RWPE1 (cell line): ENCODE data around the gene TPT1.
"Not testable (repeated sequence)": the region's sequence is repeated elsewhere in the genome, so short reads cannot be mapped to it uniquely, and the experiment has no call there.

Experiments used
- CTCF ChIA-PET: fragments of 350-600 bp; sonication (Branson Sonifier 250); formaldehyde crosslinking; extraction: SDS; loops from one replicate; lab custom pipeline; 2021; lab: Yijun Ruan, JAX
- POLR2A ChIA-PET: fragments of 400-600 bp; formaldehyde crosslinking; extraction: SDS; loops from one replicate; lab custom pipeline; 2020; ENCODE audit warnings: antibody characterized with exemption; ENCODE audit not compliant: low non-redundant PET; lab: Yijun Ruan, JAX
- DNase-seq: peaks from one replicate; pipeline ENCODE4 v3.0.0; 2012; ENCODE audit warnings: low spot score
- H3K27ac ChIP-seq: fragments of 450-650 bp; 2 replicates; pipeline ENCODE4 v1.5.1; 2017
- CTCF ChIP-seq: fragments of 450-650 bp; conservative IDR thresholded peaks from 2 replicates; pipeline ENCODE4 v1.5.1; 2017; ENCODE audit warnings: low read depth, mild to moderate bottlenecking

Gene TPT1

GRCh38 chr13:45341034-45341798 is at the start of gene TPT1:
TPT1 (minus strand) TSS chr13:45341183; CDS start chr13:45341069, 114 bp downstream.
- peak; percentile 99 for DNase-seq
- CTCF ChIA-PET, result interaction anchor here (0.8 to 1.8 kb wide), 3 partner anchors 21 to 53 kb away, joined by 3 to 5 read pairs (median 4); no protein-coding TSS in a partner anchor
- peak within 1 kb of the TSS; percentile 98 for H3K27ac ChIP-seq
- TF ChIP-seq CTCF, result no peak
- POLR2A ChIA-PET, result interaction anchor here (0.5 to 1.6 kb wide), 4 partner anchors 11 to 630 kb away, joined by 3 to 4 read pairs (median 3); no protein-coding TSS in a partner anchor

- DNase-seq, POLR2A ChIA-PET, H3K27ac ChIP-seq: not testable (repeated sequence)
- CTCF ChIA-PET, result interaction anchor here (0.6 kb wide), 1 partner anchor 26 kb away, joined by 4 read pairs; no protein-coding TSS in a partner anchor
Measured at GRCh38 chr13:45390348-45390747, 49.4 kb upstream of the TPT1 start.

GRCh38 chr13:45388664-45389063 is 47.7 kb upstream of the TPT1 start:
- ChIA-PET CTCF (no interaction called here), POLR2A (interaction anchor here (0.6 kb wide), 1 partner anchor 9 kb away, joined by 3 read pairs; no protein-coding TSS in a partner anchor)
- 0 out of 2 replicates have a peak overlapping the region, but pooled peaks have one; percentile 7 for H3K27ac ChIP-seq
- TF ChIP-seq CTCF, result no peak
- DNase-seq, result no peak

- CTCF ChIA-PET, H3K27ac ChIP-seq, POLR2A ChIA-PET, DNase-seq: not testable (repeated sequence)
Measured at GRCh38 chr13:45386892-45387575, 46.1 kb upstream of the TPT1 start.

- TF ChIP-seq CTCF, result no peak
- ChIA-PET POLR2A (no interaction called here), CTCF (interaction anchor here (0.6 to 0.7 kb wide), 2 partner anchors 16 to 35 kb away, joined by 3 read pairs; no protein-coding TSS in a partner anchor)
- no peak for DNase-seq
- no peak overlapping the region for H3K27ac ChIP-seq
Measured at GRCh38 chr13:45385907-45386553, 45.0 kb upstream of the TPT1 start.

- ChIA-PET CTCF (interaction anchor here (0.6 to 0.7 kb wide), 2 partner anchors 15 to 36 kb away, joined by 3 read pairs; no protein-coding TSS in a partner anchor), POLR2A (no interaction called here)
- DNase-seq, result no peak
- no peak for TF ChIP-seq CTCF
- H3K27ac ChIP-seq, result no peak overlapping the region
Measured at GRCh38 chr13:45385320-45385719, 44.3 kb upstream of the TPT1 start.
